ENCODE results near the gene CKAP2L. TPM values are rescaled to one million over a fixed set of nuclear protein-coding genes. Genes with fewer than 3 reads are reported as not detected.

The CKAP2L gene
- total and polyA plus RNA-seq, 9 of the 15 experiments (the other 6 are each of a cell fraction or from before 2014, with no cell fraction given), result 10.4 to 21.9 (median 14.2) TPM

GRCh38 chr2:112690853-112691401, 73.5 kb downstream of the CKAP2L start (continued):
- no peak for TF ChIP-seq BRF2 (IDR thresholded peaks at IDR 0.05; ENCODE audit: borderline replicate concordance, insufficient read depth, insufficient read length)
- TF ChIP-seq RBM15 (IDR thresholded peaks at IDR 0.05; ENCODE audit: insufficient read depth, low read length), result no peak
- TF ChIP-seq ZBTB8A (IDR thresholded peaks at IDR 0.05; ENCODE audit: partially characterized antibody), result no peak
- TF ChIP-seq ETV5 (CRISPR knock-in tag; IDR thresholded peaks at IDR 0.05; ENCODE audit: low read depth), result no peak
- TF ChIP-seq ELK3 (CRISPR knock-in tag; IDR thresholded peaks at IDR 0.05), result no peak
- TF ChIP-seq GABPB1 (CRISPR knock-in tag; IDR thresholded peaks at IDR 0.05), result no peak
- TF ChIP-seq HNRNPLL (IDR thresholded peaks at IDR 0.05; ENCODE audit: low read depth, low read length, poor library complexity, severe bottlenecking), result no peak
- no peak for TF ChIP-seq TEAD4 (IDR thresholded peaks at IDR 0.05; ENCODE audit: low read length)
- no peak for TF ChIP-seq TEAD4 (CRISPR knock-in tag; IDR thresholded peaks at IDR 0.05; ENCODE audit: borderline replicate concordance)
- no peak for TF ChIP-seq EP400 (IDR thresholded peaks at IDR 0.05)
- TF ChIP-seq ZNF316 (IDR thresholded peaks at IDR 0.05), result no peak
- TF ChIP-seq, protein P1, sequence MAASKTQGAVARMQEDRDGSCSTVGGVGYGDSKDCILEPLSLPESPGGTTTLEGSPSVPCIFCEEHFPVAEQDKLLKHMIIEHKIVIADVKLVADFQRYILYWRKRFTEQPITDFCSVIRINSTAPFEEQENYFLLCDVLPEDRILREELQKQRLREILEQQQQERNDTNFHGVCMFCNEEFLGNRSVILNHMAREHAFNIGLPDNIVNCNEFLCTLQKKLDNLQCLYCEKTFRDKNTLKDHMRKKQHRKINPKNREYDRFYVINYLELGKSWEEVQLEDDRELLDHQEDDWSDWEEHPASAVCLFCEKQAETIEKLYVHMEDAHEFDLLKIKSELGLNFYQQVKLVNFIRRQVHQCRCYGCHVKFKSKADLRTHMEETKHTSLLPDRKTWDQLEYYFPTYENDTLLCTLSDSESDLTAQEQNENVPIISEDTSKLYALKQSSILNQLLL (CRISPR knock-in tag; IDR thresholded peaks at IDR 0.05; ENCODE audit: borderline replicate concordance), result no peak
- no peak for TF ChIP-seq SNIP1 (IDR thresholded peaks at IDR 0.05; ENCODE audit: low read depth)
- no peak for TF ChIP-seq RBFOX2 (IDR thresholded peaks at IDR 0.05; ENCODE audit: low read depth, low read length)
- TF ChIP-seq ZNF766 (CRISPR knock-in tag; conservative IDR thresholded peaks at IDR 0.05), result no peak
- TF ChIP-seq NR0B1 (IDR thresholded peaks at IDR 0.05; ENCODE audit: partially characterized antibody), result no peak
- no peak for TF ChIP-seq TAF1 (IDR thresholded peaks at IDR 0.05; ENCODE audit: control insufficient read depth, extremely low read depth, insufficient read depth, low read length, severe bottlenecking)
- TF ChIP-seq, protein P2, sequence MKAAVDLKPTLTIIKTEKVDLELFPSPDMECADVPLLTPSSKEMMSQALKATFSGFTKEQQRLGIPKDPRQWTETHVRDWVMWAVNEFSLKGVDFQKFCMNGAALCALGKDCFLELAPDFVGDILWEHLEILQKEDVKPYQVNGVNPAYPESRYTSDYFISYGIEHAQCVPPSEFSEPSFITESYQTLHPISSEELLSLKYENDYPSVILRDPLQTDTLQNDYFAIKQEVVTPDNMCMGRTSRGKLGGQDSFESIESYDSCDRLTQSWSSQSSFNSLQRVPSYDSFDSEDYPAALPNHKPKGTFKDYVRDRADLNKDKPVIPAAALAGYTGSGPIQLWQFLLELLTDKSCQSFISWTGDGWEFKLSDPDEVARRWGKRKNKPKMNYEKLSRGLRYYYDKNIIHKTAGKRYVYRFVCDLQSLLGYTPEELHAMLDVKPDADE (conservative IDR thresholded peaks at IDR 0.05; ENCODE audit: control insufficient read depth, low read depth, low read length), result no peak
- TF ChIP-seq SMARCC2 (IDR thresholded peaks at IDR 0.05; ENCODE audit: low read depth), result no peak
- no peak for TF ChIP-seq PHTF2 (CRISPR knock-in tag; IDR thresholded peaks at IDR 0.05)
- TF ChIP-seq HBP1 (CRISPR knock-in tag; IDR thresholded peaks at IDR 0.05), result no peak
